ENCODE measurements around the gene MAGEA2B.
"Not testable (repeated sequence)": the region's sequence is repeated elsewhere in the genome, so short reads cannot be mapped to it uniquely, and the experiment has no call there.

GRCh38 chrX:152713195-152713594 is 1.2 kb upstream of the MAGEA2B start:
- not testable (repeated sequence) for TF ChIP-seq CTCF (conservative IDR thresholded peaks at IDR 0.05; ENCODE audit: low read depth, low read length); ELK1 (IDR thresholded peaks at IDR 0.05; ENCODE audit: borderline replicate concordance, low read depth, low read length); POLR2A (IDR thresholded peaks at IDR 0.05; ENCODE audit: low read depth, low read length); RAD21 (IDR thresholded peaks at IDR 0.05; ENCODE audit: low read length); CHD1 (IDR thresholded peaks at IDR 0.05; ENCODE audit: low read depth, low read length); RFX5 (IDR thresholded peaks at IDR 0.05; ENCODE audit: low read depth, low read length); MAZ (IDR thresholded peaks at IDR 0.05; ENCODE audit: borderline replicate concordance, low read depth, low read length); USF2 (IDR thresholded peaks at IDR 0.05; ENCODE audit: low read depth, low read length); RCOR1 (IDR thresholded peaks at IDR 0.05; ENCODE audit: insufficient replicate concordance, low read length)
